Loucy (cell line): ENCODE data around the gene MYBPHL.

Source experiments
- H2AFZ ChIP-seq: fragments of 200-600 bp; sonication (generic); 2 replicates; pipeline ENCODE4 v1.6.0; 2016; ENCODE audit warnings: antibody characterized with exemption, mild to moderate bottlenecking, low read length, moderate library complexity
- H3F3A ChIP-seq: fragments of 200-600 bp; 2 replicates; pipeline ENCODE4 v1.6.0; 2016; ENCODE audit warnings: antibody characterized with exemption, low read depth, mild to moderate bottlenecking
- H3K27me3 ChIP-seq: fragments of 200-600 bp; sonication (generic); 2 replicates; pipeline ENCODE4 v1.6.1; 2014; ENCODE audit warnings: low read length, mild to moderate bottlenecking; ENCODE audit not compliant: insufficient read depth, poor library complexity, severe bottlenecking
- H3K36me3 ChIP-seq: fragments of 200-600 bp; sonication (generic); 2 replicates; pipeline ENCODE4 v1.6.1; 2016; ENCODE audit warnings: low read length; ENCODE audit not compliant: insufficient read depth
- H3K4me1 ChIP-seq: fragments of 200-600 bp; sonication (generic); 2 replicates; pipeline ENCODE4 v1.5.1; 2014; ENCODE audit warnings: low read length, mild to moderate bottlenecking; ENCODE audit not compliant: insufficient read depth, poor library complexity, severe bottlenecking
- H3K4me2 ChIP-seq: fragments of 200-600 bp; sonication (generic); 2 replicates; pipeline ENCODE4 v1.6.0; 2014; ENCODE audit warnings: antibody characterized with exemption, low read length, low read depth, mild to moderate bottlenecking; ENCODE audit not compliant: poor library complexity, severe bottlenecking
- H3K4me3 ChIP-seq: fragments of 200-600 bp; sonication (generic); 2 replicates; pipeline ENCODE4 v1.5.1; 2014; ENCODE audit warnings: low read length, mild to moderate bottlenecking, mixed read lengths; ENCODE audit not compliant: poor library complexity, severe bottlenecking
- H3K79me2 ChIP-seq: fragments of 200-600 bp; sonication (generic); 2 replicates; pipeline ENCODE4 v1.6.1; 2014; ENCODE audit warnings: low read length; ENCODE audit not compliant: insufficient read depth
- H3K9ac ChIP-seq: fragments of 200-600 bp; sonication (generic); 2 replicates; pipeline ENCODE4 v1.6.0; 2014; ENCODE audit warnings: mild to moderate bottlenecking, low read depth, low read length, moderate library complexity; ENCODE audit not compliant: poor library complexity, severe bottlenecking
- H3K9me2 ChIP-seq: fragments of 200-600 bp; sonication (generic); replicated peaks from 2 replicates; pipeline ENCODE4 v1.6.1; 2016; ENCODE audit warnings: low read depth, low read length, mixed read lengths
- H3K9me3 ChIP-seq: fragments of 200-600 bp; sonication (generic); 2 replicates; pipeline ENCODE4 v1.6.1; 2014; ENCODE audit warnings: mild to moderate bottlenecking, antibody characterized with exemption, low read length, low read depth; ENCODE audit not compliant: insufficient read depth
- H4K20me1 ChIP-seq: fragments of 200-600 bp; sonication (generic); 2 replicates; pipeline ENCODE4 v1.6.0; 2014; ENCODE audit warnings: antibody characterized with exemption, low read length, mild to moderate bottlenecking; ENCODE audit not compliant: insufficient read depth, poor library complexity, severe bottlenecking
- CTCF ChIP-seq: fragments of 200-600 bp; sonication (generic); conservative IDR thresholded peaks from 2 replicates; pipeline ENCODE4 v1.5.1; 2014; ENCODE audit warnings: mild to moderate bottlenecking, antibody characterized with exemption, low read length
- EZH2phosphoT487 ChIP-seq: fragments of 200-600 bp; IDR thresholded peaks from 2 replicates; pipeline ENCODE4 v1.6.1; 2018; ENCODE audit warnings: antibody characterized with exemption, mild to moderate bottlenecking, moderate library complexity, borderline replicate concordance

The MYBPHL gene

GRCh38 chr1:109316506-109316905, 9.7 kb upstream of the MYBPHL start:
- Histone ChIP-seq H2AFZ (no peak overlapping the region), H3K9ac (no peak overlapping the region), H3K9me3 (no peaks in the 10 kb centered on the region), H3K36me3 (peaks cover 27% of the 10 kb centered on the region; the same call in 1 of the 2 replicates), H3F3A (no peaks in the 10 kb centered on the region), H3K4me2 (no peak overlapping the region), H3K4me1 (no peaks in the 10 kb centered on the region), H4K20me1 (no peaks in the 10 kb centered on the region), H3K9me2 (no peaks in the 10 kb centered on the region), H3K27me3 (no peaks in the 10 kb centered on the region), H3K79me2 (no peaks in the 10 kb centered on the region), H3K4me3 (no peak overlapping the region)
- no peak for TF ChIP-seq CTCF
- TF ChIP-seq EZH2phosphoT487, result no peak

- no peak overlapping the region for H2AFZ ChIP-seq
- TF ChIP-seq CTCF (no peak), EZH2phosphoT487 (no peak)
- H3K36me3 ChIP-seq, result peaks cover 15% of the 10 kb centered on the region; the same call in 1 of the 2 replicates
- no peaks in the 10 kb centered on the region for H3K9me3 ChIP-seq
- no peaks in the 10 kb centered on the region for H3K4me1 ChIP-seq
- no peaks in the 10 kb centered on the region for H3F3A ChIP-seq
- no peak overlapping the region for H3K4me3 ChIP-seq
- no peak overlapping the region for H3K4me2 ChIP-seq
- H3K9me2 ChIP-seq, result no peaks in the 10 kb centered on the region
- no peaks in the 10 kb centered on the region for H4K20me1 ChIP-seq
- no peaks in the 10 kb centered on the region for H3K79me2 ChIP-seq
- H3K27me3 ChIP-seq, result no peaks in the 10 kb centered on the region
- no peak overlapping the region for H3K9ac ChIP-seq
Measured at GRCh38 chr1:109315288-109315687, 8.5 kb upstream of the MYBPHL start.

- Histone ChIP-seq H3K4me2 (no peak overlapping the region), H3K9ac (no peak overlapping the region), H3K4me3 (no peak overlapping the region), H3F3A (no peaks in the 10 kb centered on the region), H3K9me3 (no peaks in the 10 kb centered on the region), H3K36me3 (peaks cover 14% of the 10 kb centered on the region; the same call in 1 of the 2 replicates), H3K27me3 (no peaks in the 10 kb centered on the region), H4K20me1 (no peaks in the 10 kb centered on the region), H3K79me2 (no peaks in the 10 kb centered on the region), H2AFZ (no peak overlapping the region), H3K4me1 (no peaks in the 10 kb centered on the region), H3K9me2 (no peaks in the 10 kb centered on the region)
- TF ChIP-seq EZH2phosphoT487 (no peak), CTCF (no peak)
Measured at GRCh38 chr1:109314795-109315194, 8.0 kb upstream of the MYBPHL start.
